GM12873 (cell line): ENCODE measurements around the gene ZFAND2A.

Experiments used
- TF ChIP-seq, protein P1 (sequence below): IDR thresholded peaks from 2 replicates; pipeline ENCODE4 v1.5.1; 2012; ENCODE audit warnings: low read depth, mild to moderate bottlenecking, moderate library complexity, low read length, control low read depth; ENCODE audit not compliant: insufficient read depth; ENCODE audit errors: missing control alignments

The ZFAND2A gene

DNA sequence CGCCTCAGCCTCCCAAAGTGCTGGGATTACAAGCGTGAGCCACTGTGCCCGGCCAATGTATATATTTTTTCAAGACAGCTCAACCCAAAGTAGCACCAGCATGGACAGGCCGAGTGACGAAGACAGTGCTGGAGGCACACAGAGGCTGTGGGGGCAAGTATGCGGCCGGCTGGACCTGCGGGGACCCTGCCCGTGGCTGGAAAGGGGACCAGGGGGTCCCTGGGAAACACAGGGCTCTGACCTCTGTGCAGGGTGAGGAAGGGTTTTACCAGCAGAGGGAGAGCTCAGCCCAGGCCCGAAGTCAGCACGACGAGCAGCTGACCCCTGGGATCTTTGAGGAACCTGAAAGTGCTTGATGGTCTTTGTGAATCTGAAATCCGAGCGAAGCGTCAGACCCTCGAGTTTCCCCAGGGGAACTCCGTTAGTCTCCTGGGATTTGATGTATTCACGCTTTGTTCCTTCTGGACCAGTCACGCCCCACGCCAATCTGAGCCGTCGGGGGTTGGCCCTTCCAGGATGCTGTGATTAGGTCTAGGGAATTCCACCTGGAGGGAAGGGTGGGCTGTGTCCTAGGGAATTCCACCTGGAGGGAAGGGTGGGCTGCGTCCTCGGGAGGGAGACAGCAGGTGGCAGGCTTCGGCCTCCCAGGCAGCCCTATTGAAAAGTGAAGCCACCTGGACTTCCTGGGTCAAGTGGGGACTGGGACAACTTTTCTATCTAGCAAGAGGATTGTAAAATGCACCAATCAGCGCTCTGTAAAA lies 10.9 kb upstream of the ZFAND2A start:
- TF ChIP-seq, protein P1, sequence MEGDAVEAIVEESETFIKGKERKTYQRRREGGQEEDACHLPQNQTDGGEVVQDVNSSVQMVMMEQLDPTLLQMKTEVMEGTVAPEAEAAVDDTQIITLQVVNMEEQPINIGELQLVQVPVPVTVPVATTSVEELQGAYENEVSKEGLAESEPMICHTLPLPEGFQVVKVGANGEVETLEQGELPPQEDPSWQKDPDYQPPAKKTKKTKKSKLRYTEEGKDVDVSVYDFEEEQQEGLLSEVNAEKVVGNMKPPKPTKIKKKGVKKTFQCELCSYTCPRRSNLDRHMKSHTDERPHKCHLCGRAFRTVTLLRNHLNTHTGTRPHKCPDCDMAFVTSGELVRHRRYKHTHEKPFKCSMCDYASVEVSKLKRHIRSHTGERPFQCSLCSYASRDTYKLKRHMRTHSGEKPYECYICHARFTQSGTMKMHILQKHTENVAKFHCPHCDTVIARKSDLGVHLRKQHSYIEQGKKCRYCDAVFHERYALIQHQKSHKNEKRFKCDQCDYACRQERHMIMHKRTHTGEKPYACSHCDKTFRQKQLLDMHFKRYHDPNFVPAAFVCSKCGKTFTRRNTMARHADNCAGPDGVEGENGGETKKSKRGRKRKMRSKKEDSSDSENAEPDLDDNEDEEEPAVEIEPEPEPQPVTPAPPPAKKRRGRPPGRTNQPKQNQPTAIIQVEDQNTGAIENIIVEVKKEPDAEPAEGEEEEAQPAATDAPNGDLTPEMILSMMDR = peak; percentile 8

DNA sequence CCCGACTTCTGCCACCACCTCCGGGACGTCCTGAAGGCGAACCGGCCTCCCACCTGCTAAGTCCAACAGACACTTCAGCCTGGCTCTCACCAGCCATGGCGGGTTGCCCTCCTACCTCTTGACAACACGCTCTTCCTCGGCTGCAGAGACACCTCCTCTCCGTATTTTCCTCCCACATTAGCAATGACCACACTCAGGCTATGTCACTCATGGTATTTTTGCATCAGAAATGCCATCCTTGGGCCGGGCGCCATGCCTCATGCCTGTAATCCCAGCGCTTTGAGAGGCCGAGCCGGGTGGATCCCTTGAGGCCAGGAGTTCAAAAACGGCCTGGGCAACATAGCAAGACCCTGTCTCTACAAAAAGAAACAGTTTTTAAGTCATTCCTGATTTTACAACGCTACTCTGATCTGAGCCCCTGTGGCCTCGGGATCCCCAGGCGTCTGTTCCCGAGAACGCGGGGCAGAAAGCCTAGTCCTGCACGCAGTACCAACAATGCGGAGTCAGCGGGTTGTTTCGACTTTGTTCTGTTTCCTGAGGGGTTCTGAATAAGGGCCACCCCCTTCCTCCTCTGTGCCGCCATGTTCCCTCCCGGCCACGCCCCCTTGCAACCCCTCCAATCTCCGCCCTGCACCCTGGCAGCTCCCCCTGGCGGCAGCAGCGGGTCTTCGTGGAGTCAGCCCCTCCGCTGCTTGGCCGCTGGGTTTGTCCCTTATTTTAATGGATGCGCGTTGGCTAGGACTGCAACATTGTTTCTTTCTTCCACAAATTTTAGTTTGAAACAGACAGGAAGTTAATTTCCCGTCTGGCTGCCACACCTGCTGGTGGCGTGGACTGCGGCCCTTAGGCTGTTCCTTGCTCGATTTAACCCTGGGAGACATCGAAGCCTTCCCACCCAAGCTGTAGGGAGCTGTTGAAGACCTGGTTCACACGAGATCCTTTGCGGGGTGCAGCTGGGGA lies 9.7 kb upstream of the ZFAND2A start:
- TF ChIP-seq, protein P1 = peak; percentile 93

DNA sequence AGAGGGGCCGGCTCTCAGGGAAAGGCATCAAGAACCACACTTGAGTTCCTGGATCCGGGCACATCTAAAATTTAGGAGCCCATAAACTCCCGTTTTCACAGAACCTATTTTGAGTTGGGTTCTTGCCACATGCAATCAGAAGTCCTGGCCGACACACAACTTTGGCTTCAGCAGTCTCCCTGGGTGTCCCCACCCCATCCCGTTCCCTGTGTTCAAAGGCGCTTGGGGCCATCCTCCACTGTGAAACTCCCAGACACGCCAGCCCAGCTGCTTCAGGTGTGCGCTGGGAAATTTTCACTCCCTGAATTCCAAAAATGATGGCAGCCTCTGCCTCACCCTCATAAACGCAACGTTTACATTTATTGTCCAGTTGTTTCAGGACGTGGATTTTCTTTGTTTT lies 8.4 kb upstream of the ZFAND2A start:
- TF ChIP-seq, protein P1 = no peak

DNA sequence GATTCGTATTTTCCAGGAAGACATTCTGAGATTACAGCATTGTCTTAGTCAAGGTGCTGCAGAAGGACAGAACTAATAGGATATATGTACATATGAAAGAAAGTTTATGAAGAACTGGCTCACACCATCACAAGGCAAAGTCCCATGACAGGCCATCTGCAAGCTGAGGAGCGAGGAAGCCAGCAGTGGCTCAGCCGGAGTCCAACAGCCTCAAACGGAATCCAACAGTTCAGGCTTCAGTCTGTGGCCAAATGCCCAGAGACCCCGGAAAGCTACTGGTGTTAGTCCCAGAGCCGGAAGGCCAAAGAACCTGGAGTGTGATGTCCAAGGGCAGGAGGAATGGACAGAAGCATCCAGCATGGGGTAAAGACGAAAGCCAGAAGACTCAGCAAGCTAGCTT lies 4.4 kb upstream of the ZFAND2A start:
- TF ChIP-seq, protein P1 = no peak

DNA sequence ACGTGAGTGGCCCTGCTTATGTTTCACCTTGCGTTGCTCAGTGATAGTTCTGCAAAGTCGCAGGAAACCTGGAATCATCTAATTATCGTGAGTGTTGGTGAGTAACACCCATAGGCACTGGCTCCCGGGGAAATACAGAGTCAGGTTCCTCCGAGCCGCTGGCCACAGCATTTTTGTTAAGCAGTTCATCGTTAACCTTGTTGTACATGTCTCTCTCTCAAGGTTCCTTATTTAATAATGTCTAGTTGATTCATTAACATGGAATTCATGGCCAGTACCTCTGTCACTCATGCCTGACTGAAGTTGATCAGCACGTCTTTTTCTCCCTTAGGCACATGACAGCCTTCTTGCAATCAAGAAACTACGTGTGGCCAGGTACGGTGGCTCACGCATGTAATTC lies 3.1 kb upstream of the ZFAND2A start:
- TF ChIP-seq, protein P1 = no peak

DNA sequence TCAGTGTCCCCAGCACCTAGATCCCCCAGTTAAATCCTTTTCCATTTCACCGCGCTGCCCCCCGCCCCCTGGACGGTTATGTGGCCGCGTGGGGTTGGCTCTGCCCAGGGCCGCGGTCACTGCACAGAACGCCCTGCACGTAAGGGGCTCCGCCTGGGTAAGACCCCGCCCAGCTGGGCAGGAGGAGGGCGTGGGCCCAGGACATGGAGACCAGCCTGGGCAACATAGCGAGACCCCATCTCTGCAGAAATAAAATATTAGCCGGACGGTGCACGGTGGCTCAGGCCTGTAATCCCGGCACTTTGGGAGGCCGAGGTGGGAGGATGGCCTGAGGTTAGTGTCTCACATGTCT lies 650 bp upstream of the ZFAND2A start:
- TF ChIP-seq, protein P1 = no peak

DNA sequence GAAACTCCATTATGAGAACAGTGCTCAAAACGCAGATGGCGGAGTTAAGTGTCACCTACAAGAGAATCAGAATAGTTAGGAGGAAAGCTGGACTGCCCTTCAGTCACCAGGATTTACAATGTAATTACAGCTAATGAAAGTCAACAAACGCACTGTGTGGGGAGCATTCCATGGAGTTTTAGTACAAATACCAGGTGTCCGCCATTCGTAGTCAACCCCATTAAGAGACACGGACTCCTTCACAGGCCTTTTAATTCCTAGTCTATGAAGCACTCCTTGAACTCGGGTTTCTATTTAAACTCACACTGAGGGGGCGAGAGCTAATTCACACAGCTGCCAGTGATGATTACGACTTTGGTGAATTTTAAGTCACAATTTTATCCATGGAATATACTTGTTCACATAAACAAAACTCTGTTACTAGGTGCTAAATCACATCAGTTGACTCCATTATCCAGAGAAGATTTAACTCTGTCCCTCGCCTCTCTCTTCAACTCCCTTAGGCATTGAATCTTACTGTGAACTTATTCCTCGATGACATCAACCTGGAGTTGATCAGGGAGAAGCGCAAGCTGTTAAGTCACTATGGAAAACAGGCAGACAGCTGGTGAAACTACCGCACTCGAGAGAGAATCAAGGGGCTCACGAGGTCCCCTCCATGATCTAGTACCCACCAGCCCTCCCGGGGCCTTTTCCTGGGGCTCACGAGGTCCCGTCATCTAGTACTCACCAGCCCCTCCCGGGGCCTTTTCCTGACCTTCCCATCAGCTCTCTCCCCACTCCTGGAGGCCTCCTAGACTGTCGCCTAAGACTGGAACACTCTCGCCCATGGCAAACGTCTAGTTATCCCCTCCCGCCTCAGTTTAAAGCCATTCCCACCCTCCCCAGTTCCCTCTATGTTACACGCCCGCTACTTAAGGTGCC lies 1.5 kb downstream of the ZFAND2A start:
- TF ChIP-seq, protein P1 = no peak
